ENCODE results near the gene PDGFRA. TPM values are rescaled to one million over a fixed set of nuclear protein-coding genes. Genes with fewer than 3 reads are reported as not detected.

Gene PDGFRA
- total RNA-seq, 1 experiment from 2014 or later: not detected

- Histone ChIP-seq H3K79me2 (ENCODE audit: low read depth) (no peaks in the 10 kb centered on the region), H3K4me3 (no peak overlapping the region), H4K20me1 (ENCODE audit: insufficient read depth) (no peaks in the 10 kb centered on the region), H3K9me3 (ENCODE audit: insufficient read depth, low read depth) (no peaks in the 10 kb centered on the region), H3K27ac (no peak overlapping the region), H3K36me3 (ENCODE audit: low read depth) (no peaks in the 10 kb centered on the region), H2AFZ (no peak overlapping the region), H3F3A (ENCODE audit: insufficient read depth, low read depth) (no peaks in the 10 kb centered on the region), H3K9me2 (ENCODE audit: insufficient read depth) (no peaks in the 10 kb centered on the region), H3K4me2 (no peak overlapping the region), H3K27me3 (ENCODE audit: insufficient read depth, low read depth) (no peaks in the 10 kb centered on the region), H3K4me1 (replicated peaks; ENCODE audit: insufficient read depth) (no peaks in the 10 kb centered on the region)
- TF ChIP-seq EZH2 (IDR thresholded peaks at IDR 0.05; ENCODE audit: low read depth): no peak
- no peak for TF ChIP-seq CTCF (conservative IDR thresholded peaks at IDR 0.05)
- ChIA-PET CTCF (interaction anchor here (0.6 kb wide), 1 partner anchor 1034 kb away, joined by 6 read pairs; no protein-coding TSS in a partner anchor), POLR2A (ENCODE audit: unreplicated experiment) (no interaction called here)
- BruUV-seq (replicated peaks): no TSS peak
- no peak for DNase-seq
- intact Hi-C loops (cut with micrococcal nuclease; ENCODE audit: unreplicated experiment): loop anchor here (5.0 to 10.0 kb wide), 3 partner anchors 524 to 1247 kb away; no protein-coding TSS in a partner anchor
Observed at GRCh38 chr4:54231419-54231767, 2.3 kb downstream of the PDGFRA start.

GRCh38 chr4:54231768-54232688 is 2.9 kb downstream of the PDGFRA start:
- Histone ChIP-seq H3F3A (ENCODE audit: insufficient read depth, low read depth) (no peaks in the 10 kb centered on the region), H3K9me2 (ENCODE audit: insufficient read depth) (no peaks in the 10 kb centered on the region), H3K27ac (no peak overlapping the region), H4K20me1 (ENCODE audit: insufficient read depth) (no peaks in the 10 kb centered on the region), H3K4me3 (no peak overlapping the region), H3K27me3 (ENCODE audit: insufficient read depth, low read depth) (no peaks in the 10 kb centered on the region), H3K4me1 (replicated peaks; ENCODE audit: insufficient read depth) (no peaks in the 10 kb centered on the region), H3K4me2 (no peak overlapping the region), H2AFZ (no peak overlapping the region), H3K79me2 (ENCODE audit: low read depth) (no peaks in the 10 kb centered on the region), H3K36me3 (ENCODE audit: low read depth) (no peaks in the 10 kb centered on the region), H3K9me3 (ENCODE audit: insufficient read depth, low read depth) (no peaks in the 10 kb centered on the region)
- ChIA-PET POLR2A (ENCODE audit: unreplicated experiment) (no interaction called here), CTCF (interaction anchor here (0.6 kb wide), 1 partner anchor 1034 kb away, joined by 6 read pairs; no protein-coding TSS in a partner anchor)
- DNase-seq: no peak
- intact Hi-C loops (cut with micrococcal nuclease; ENCODE audit: unreplicated experiment): loop anchor here (5.0 to 10.0 kb wide), 3 partner anchors 525 to 1247 kb away; no protein-coding TSS in a partner anchor
- BruUV-seq (replicated peaks): no TSS peak
- TF ChIP-seq EZH2 (IDR thresholded peaks at IDR 0.05; ENCODE audit: low read depth) (no peak), CTCF (conservative IDR thresholded peaks at IDR 0.05) (no peak)

- H3K79me2 ChIP-seq (ENCODE audit: low read depth): no peaks in the 10 kb centered on the region
- H3K27ac ChIP-seq: no peak overlapping the region
- no peaks in the 10 kb centered on the region for H3K4me1 ChIP-seq (replicated peaks; ENCODE audit: insufficient read depth)
- H3K4me3 ChIP-seq: no peak overlapping the region; the same call in 1 of the 2 replicates
- no peaks in the 10 kb centered on the region for H3K9me3 ChIP-seq (ENCODE audit: insufficient read depth, low read depth)
- no peaks in the 10 kb centered on the region for H3K36me3 ChIP-seq (ENCODE audit: low read depth)
- ChIA-PET CTCF (interaction anchor here (1.8 kb wide), 1 partner anchor 325 kb away, joined by 11 read pairs; no protein-coding TSS in a partner anchor), POLR2A (ENCODE audit: unreplicated experiment) (no interaction called here)
- no peaks in the 10 kb centered on the region for H3K9me2 ChIP-seq (ENCODE audit: insufficient read depth)
- no peak for TF ChIP-seq EZH2 (IDR thresholded peaks at IDR 0.05; ENCODE audit: low read depth)
- peak; percentile 67 for TF ChIP-seq CTCF (conservative IDR thresholded peaks at IDR 0.05)
- BruUV-seq (replicated peaks): no TSS peak
- no peaks in the 10 kb centered on the region for H3F3A ChIP-seq (ENCODE audit: insufficient read depth, low read depth)
- H3K27me3 ChIP-seq (ENCODE audit: insufficient read depth, low read depth): no peaks in the 10 kb centered on the region
- peak overlapping the region; percentile 62 for H3K4me2 ChIP-seq
- H2AFZ ChIP-seq: no peak overlapping the region
- intact Hi-C loops (cut with micrococcal nuclease; ENCODE audit: unreplicated experiment): loop anchor here (1.0 to 10.0 kb wide), 4 partner anchors 325 to 1248 kb away; no protein-coding TSS in a partner anchor
- DNase-seq: peak in 1 of 2 experiments; percentile 67
- H4K20me1 ChIP-seq (ENCODE audit: insufficient read depth): no peaks in the 10 kb centered on the region
Observed at GRCh38 chr4:54233277-54233696, 4.2 kb downstream of the PDGFRA start.

Measured in PC-9 (cell line).